Right cardiac atrium (tissue), 5 donors: ENCODE measurements around the gene S100A9. TPM values are rescaled to one million over a fixed set of nuclear protein-coding genes. Genes with fewer than 3 reads are reported as not detected.
A peak's percentile ranks its signal among the peaks of the same experiment; 100 is the strongest.

ENCODE experiments used
- ATAC-seq, 2 donors: fragments of 200-7000 bp; cut with Tn5 transposase; one replicate each; pipeline versions ENCODE4 v1.8.0 to v1.9.1; 2020; ENCODE audit warnings: moderate library complexity in 2 of 2, mild to moderate bottlenecking in 1 of 2
- DNase-seq, 3 donors: peaks; one replicate each; pipeline ENCODE4 v3.0.0-alpha.2; 2020
- H3K27ac ChIP-seq: one replicate; pipeline ENCODE4 v1.5.1; 2013; ENCODE audit warnings: mild to moderate bottlenecking, low read length, control low read depth, moderate library complexity
- H3K27me3 ChIP-seq: one replicate; pipeline ENCODE4 v1.6.1; 2013; ENCODE audit not compliant: control insufficient read depth, insufficient read depth
- H3K4me1 ChIP-seq: one replicate; pipeline ENCODE4 v1.6.1; 2013; ENCODE audit warnings: low read length; ENCODE audit not compliant: control insufficient read depth, insufficient read depth
- H3K4me3 ChIP-seq: one replicate; pipeline ENCODE4 v1.5.1; 2013; ENCODE audit warnings: low read length, control low read depth
- H3K9me3 ChIP-seq: one replicate; pipeline ENCODE4 v1.6.1; 2013; ENCODE audit warnings: low read length; ENCODE audit not compliant: control insufficient read depth
- WGBS: extraction: QIAGEN DNeasy Blood & Tissue Kit; methylation state at CpG from one replicate; pipeline ENCODE4 v1.1.7; 2013; 5-methylcytosine and 5-hydroxymethylcytosine counted together
- intact Hi-C, 4 donors: fragments of 100-400 bp; cut with DNase I; formaldehyde crosslinking; loops; one replicate each; pipeline versions ENCODE4 v1.11.0 to v1.14.0; 2022 to 2023
- polyA plus RNA-seq: library from polyadenylated mRNA; stranded (reverse); fragments of 200-250 nt; gene quantifications from one replicate; pipeline ENCODE4 v1.2.3, GENCODE V29; 2013
- total RNA-seq, 4 donors: library from RNA; stranded (reverse); fragmentation: NEBNext Ultra II Directional; extraction: Animal tissue kit (Norgen Biotek cat#: 25700); gene quantifications; one replicate each; pipeline ENCODE4 v1.2.1, GENCODE V29; 2021
- donor health status: healthy with polysubstance abuse.
- donor health status: DM: no; HTN: yes; CAD: no.
- donor health status: DM: no; HTN: no; CAD: no.
- donor health status: DM: no; HTN: yes; CAD: no; lungs with severe emphysema.
- donor health status: DM: yes; HTN: yes; CAD: no.

The S100A9 gene
- total and polyA plus RNA-seq, 5 donors, result 48.6 to 167 (median 131) TPM

GRCh38 chr1:153354515-153355193 is 3.0 kb upstream of the S100A9 start:
- no peak overlapping the region for H3K27ac ChIP-seq
- H3K4me3 ChIP-seq, result no peak overlapping the region
- intact Hi-C loops, result loop anchor here in 1 of 4 donors (5.0 kb wide), 1 partner anchor 143 kb away; no protein-coding TSS in a partner anchor
- no peaks in the 10 kb centered on the region for H3K9me3 ChIP-seq
- no peaks in the 10 kb centered on the region for H3K4me1 ChIP-seq
- ATAC-seq (no peak), DNase-seq (no peak)
- 74% methylated on average over 8 of the region's 8 CpGs for WGBS
- no peaks in the 10 kb centered on the region for H3K27me3 ChIP-seq

GRCh38 chr1:153355445-153356071 is 2.1 kb upstream of the S100A9 start:
- Histone ChIP-seq H3K4me1 (no peaks in the 10 kb centered on the region), H3K27me3 (no peaks in the 10 kb centered on the region), H3K4me3 (no peak overlapping the region), H3K27ac (no peak overlapping the region), H3K9me3 (no peaks in the 10 kb centered on the region)
- DNase-seq (peak; percentile 54 to 79 (median 73)), ATAC-seq (peak; percentile 47 to 52)
- intact Hi-C loops, result no loop called here
- 47% methylated on average over 10 of the region's 10 CpGs for WGBS

- intact Hi-C loops, result no loop called here
- Histone ChIP-seq H3K4me3 (no peak overlapping the region), H3K4me1 (no peaks in the 10 kb centered on the region), H3K9me3 (no peaks in the 10 kb centered on the region), H3K27me3 (no peaks in the 10 kb centered on the region), H3K27ac (no peak overlapping the region)
- 83% methylated on average over 8 of the region's 8 CpGs for WGBS
- ATAC-seq (no peak), DNase-seq (no peak)
Measured at GRCh38 chr1:153356392-153357075, 1.1 kb upstream of the S100A9 start.

GRCh38 chr1:153357076-153357852 is 390 bp upstream of the S100A9 start:
- DNase-seq (peak; percentile 59 to 85 (median 84)), ATAC-seq (peak; percentile 60 to 68)
- WGBS, result 62% methylated on average over 10 of the region's 10 CpGs
- H3K27me3 ChIP-seq, result no peaks in the 10 kb centered on the region
- H3K27ac ChIP-seq, result no peak overlapping the region
- H3K4me1 ChIP-seq, result no peaks in the 10 kb centered on the region
- no peak overlapping the region for H3K4me3 ChIP-seq
- H3K9me3 ChIP-seq, result no peaks in the 10 kb centered on the region
- intact Hi-C loops, result no loop called here

DNA sequence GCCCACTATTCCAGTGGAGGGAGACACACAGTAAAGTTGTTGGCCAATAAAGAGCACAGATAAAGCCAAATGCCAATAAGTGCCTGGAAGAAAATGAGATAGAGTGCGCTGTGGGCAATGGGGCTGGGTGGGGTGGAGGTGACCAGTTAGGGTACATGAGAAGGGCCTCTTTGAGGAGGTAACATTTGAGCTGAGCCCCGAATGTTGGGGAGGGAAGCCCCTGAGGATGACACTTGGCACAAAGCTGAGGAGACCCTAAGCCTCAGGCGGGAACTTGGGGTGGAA is 979 bp downstream of the S100A9 start:
- Histone ChIP-seq H3K9me3 (no peaks in the 10 kb centered on the region), H3K27ac (no peak overlapping the region), H3K4me1 (no peaks in the 10 kb centered on the region), H3K27me3 (no peaks in the 10 kb centered on the region), H3K4me3 (no peak overlapping the region)
- intact Hi-C loops, result no loop called here
- DNase-seq (no peak), ATAC-seq (no peak)
- WGBS, result 89% methylated on average over 3 of the region's 3 CpGs

GRCh38 chr1:153359241-153359640 is 1.6 kb downstream of the S100A9 start:
- no peak for ATAC-seq
- H3K27ac ChIP-seq, result no peak overlapping the region
- DNase-seq, result no peak
- H3K4me3 ChIP-seq, result no peak overlapping the region
- H3K27me3 ChIP-seq, result no peaks in the 10 kb centered on the region
- intact Hi-C loops, result no loop called here
- no peaks in the 10 kb centered on the region for H3K9me3 ChIP-seq
- 96% methylated on average over 6 of the region's 6 CpGs for WGBS
- H3K4me1 ChIP-seq, result no peaks in the 10 kb centered on the region

GRCh38 chr1:153360190-153360589 is 2.5 kb downstream of the S100A9 start:
- Histone ChIP-seq H3K4me3 (no peak overlapping the region), H3K27ac (no peak overlapping the region), H3K9me3 (no peaks in the 10 kb centered on the region), H3K4me1 (no peaks in the 10 kb centered on the region), H3K27me3 (no peaks in the 10 kb centered on the region)
- WGBS, result 79% methylated on average over 2 of the region's 2 CpGs
- DNase-seq, result no peak
- peak in 1 of 2 donors; percentile 26 for ATAC-seq
- intact Hi-C loops, result no loop called here

DNA sequence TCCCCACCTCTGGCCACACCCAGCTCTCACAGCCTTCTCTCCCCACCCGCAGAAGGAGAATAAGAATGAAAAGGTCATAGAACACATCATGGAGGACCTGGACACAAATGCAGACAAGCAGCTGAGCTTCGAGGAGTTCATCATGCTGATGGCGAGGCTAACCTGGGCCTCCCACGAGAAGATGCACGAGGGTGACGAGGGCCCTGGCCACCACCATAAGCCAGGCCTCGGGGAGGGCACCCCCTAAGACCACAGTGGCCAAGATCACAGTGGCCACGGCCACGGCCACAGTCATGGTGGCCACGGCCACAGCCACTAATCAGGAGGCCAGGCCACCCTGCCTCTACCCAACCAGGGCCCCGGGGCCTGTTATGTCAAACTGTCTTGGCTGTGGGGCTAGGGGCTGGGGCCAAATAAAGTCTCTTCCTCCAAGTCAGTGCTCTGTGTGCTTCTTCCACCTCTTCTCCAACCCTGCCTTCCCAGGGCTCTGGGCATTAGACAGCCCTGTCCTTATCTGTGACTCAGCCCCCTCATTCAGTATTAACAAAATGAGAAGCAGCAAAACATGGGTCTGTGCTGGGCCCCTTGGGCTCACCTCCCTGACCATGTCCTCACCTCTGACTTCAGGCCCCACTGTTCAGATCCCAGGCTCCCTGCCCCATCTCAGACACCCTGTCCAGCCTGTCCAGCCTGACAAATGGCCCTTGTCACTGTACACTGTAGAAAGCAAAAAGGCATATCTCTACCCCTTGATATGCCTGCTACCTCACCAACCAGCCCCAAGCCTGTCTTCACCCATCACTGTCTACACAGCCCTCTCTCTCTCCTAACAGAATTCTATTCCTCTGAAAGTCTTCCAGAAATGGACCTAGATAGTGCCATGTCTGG is 3.2 kb downstream of the S100A9 start:
- peak in 1 of 2 donors; percentile 5 for ATAC-seq
- no peaks in the 10 kb centered on the region for H3K27me3 ChIP-seq
- 82% methylated on average over 11 of the region's 11 CpGs for WGBS
- DNase-seq, result no peak
- no peaks in the 10 kb centered on the region for H3K4me1 ChIP-seq
- H3K27ac ChIP-seq, result no peak overlapping the region
- H3K4me3 ChIP-seq, result no peak overlapping the region
- intact Hi-C loops, result no loop called here
- H3K9me3 ChIP-seq, result no peaks in the 10 kb centered on the region

DNA sequence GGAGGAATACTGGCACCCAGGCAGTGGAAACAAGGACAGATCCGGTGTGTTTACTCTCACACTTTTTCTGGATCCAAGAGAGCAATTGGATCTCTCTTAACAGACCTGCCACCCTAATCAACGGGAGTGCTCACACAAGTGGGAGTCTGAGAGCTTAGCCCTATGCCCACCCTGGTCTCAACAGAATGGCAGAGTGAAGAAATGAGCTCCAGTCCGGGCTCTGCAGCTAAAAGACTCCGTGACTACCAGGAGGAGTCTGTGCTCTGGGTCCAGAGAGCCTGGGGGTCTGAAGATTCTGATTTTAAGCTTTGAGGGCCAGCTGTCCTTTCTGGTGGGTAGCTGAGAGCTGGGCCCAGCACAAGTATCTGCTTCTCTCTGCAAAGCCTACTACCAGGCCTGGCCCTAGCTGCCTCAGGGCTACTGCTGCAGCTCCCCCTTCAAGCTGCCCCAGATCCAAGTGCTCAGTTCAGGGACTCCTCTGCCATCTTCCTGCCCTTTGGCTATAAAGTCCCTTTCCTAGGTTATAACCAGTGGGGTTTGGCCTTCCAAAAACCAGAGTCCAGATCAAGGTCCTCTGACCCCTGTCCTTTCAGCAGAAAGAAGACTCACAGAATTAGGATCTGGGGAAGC is 3.9 kb downstream of the S100A9 start:
- DNase-seq (no peak), ATAC-seq (no peak)
- H3K27ac ChIP-seq, result no peak overlapping the region
- WGBS, result 82% methylated on average over 4 of the region's 4 CpGs
- H3K27me3 ChIP-seq, result no peaks in the 10 kb centered on the region
- intact Hi-C loops, result no loop called here
- H3K4me3 ChIP-seq, result no peak overlapping the region
- no peaks in the 10 kb centered on the region for H3K4me1 ChIP-seq
- no peaks in the 10 kb centered on the region for H3K9me3 ChIP-seq

DNA sequence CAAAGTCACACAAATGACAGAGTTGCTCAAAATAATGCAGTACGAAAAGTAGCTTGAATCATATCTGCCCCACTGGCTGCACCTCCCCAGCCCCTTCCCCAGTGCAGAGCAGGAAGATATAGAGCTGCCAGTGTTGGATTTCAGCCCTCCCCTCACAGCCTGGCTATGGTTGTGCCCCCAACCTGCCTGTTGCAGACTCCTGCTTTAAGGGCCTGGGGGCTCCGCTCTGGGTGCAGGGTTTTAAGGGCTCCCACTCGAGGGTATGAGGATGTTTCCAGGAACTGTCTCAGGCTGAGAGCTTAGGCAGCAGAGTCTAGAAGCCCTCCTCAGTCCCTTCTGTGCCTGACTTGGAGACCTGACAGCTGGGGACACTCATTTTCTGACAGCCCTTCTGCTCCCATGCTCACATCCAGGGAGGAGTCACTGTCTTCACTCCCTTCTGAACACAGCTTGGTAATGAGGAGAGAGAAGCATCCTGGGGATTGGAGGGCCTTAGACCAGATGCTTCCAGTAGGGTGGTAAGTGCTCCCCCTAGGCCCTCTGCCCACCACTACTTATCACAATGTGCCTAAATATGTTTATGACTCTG is 4.6 kb downstream of the S100A9 start:
- no peaks in the 10 kb centered on the region for H3K4me1 ChIP-seq
- no peak overlapping the region for H3K27ac ChIP-seq
- no peaks in the 10 kb centered on the region for H3K27me3 ChIP-seq
- DNase-seq (no peak), ATAC-seq (no peak)
- intact Hi-C loops, result no loop called here
- 77% methylated on average over 3 of the region's 3 CpGs for whole genome bisulfite sequencing
- H3K9me3 ChIP-seq, result no peaks in the 10 kb centered on the region
- no peak overlapping the region for H3K4me3 ChIP-seq
